GM18873 (cell line): Measurements from ENCODE around the gene PCDHGA3.
A peak's percentile ranks its signal among the peaks of the same experiment; 100 is the strongest.
"Not testable (repeated sequence)": the region's sequence is repeated elsewhere in the genome, so short reads cannot be mapped to it uniquely, and the experiment has no call there.

Experiments used
- ATAC-seq: cut with Tn5 transposase; IDR thresholded peaks from one replicate; pipeline ENCODE4 v1.9.1; 2021; ENCODE audit warnings: mild to moderate bottlenecking, moderate library complexity, moderate number of reproducible peaks; ENCODE audit not compliant: unreplicated experiment, low FRiP score

Gene PCDHGA3

GRCh38 chr5:141345327-141345726, 1.7 kb downstream of the PCDHGA3 start:
- ATAC-seq = no peak

GRCh38 chr5:141346017-141346416, 2.4 kb downstream of the PCDHGA3 start:
- not testable (repeated sequence) for ATAC-seq

GRCh38 chr5:141349917-141350619, 6.4 kb downstream of the PCDHGA3 start, which contains the start of gene PCDHGB1:
TSS of gene PCDHGB1 (plus strand) at chr5:141350099. CDS start at chr5:141350261, 162 bp downstream.
- ATAC-seq = no peak

- ATAC-seq = no peak
Measured at GRCh38 chr5:141351591-141351990, 8.0 kb downstream of the PCDHGA3 start.

GRCh38 chr5:141354900-141355469, 11.4 kb downstream of the PCDHGA3 start, which contains the start of gene PCDHGA4:
TSS of gene PCDHGA4 (plus strand) at chr5:141355021. CDS start at chr5:141355108, 87 bp downstream.
- no peak for ATAC-seq

- ATAC-seq = no peak
Measured at GRCh38 chr5:141355641-141356040, 12.0 kb downstream of the PCDHGA3 start.

- ATAC-seq = no peak
Measured at GRCh38 chr5:141356133-141356532, 12.5 kb downstream of the PCDHGA3 start.

GRCh38 chr5:141356950-141357349, 13.3 kb downstream of the PCDHGA3 start:
- no peak for ATAC-seq

GRCh38 chr5:141359790-141360426, 16.3 kb downstream of the PCDHGA3 start, which contains the start of gene PCDHGB2:
TSS of gene PCDHGB2 (plus strand) at chr5:141359994. CDS start at chr5:141360136, 142 bp downstream.
- ATAC-seq = peak; percentile 84

- no peak for ATAC-seq
Measured at GRCh38 chr5:141360685-141361084, 17.1 kb downstream of the PCDHGA3 start.

GRCh38 chr5:141362719-141363118, 19.1 kb downstream of the PCDHGA3 start:
- ATAC-seq = no peak

- ATAC-seq = no peak
Measured at GRCh38 chr5:141363952-141364660, 20.5 kb downstream of the PCDHGA3 start, which contains the start of gene PCDHGA5. TSS of gene PCDHGA5 (plus strand) at chr5:141364162. CDS start at chr5:141364331, 169 bp downstream.

- no peak for ATAC-seq
Measured at GRCh38 chr5:141366016-141366896, 22.6 kb downstream of the PCDHGA3 start.

- no peak for ATAC-seq
Measured at GRCh38 chr5:141369994-141370848, 26.6 kb downstream of the PCDHGA3 start, which contains the start of gene PCDHGB3. TSS of gene PCDHGB3 (plus strand) at chr5:141370242. CDS start at chr5:141370395, 153 bp downstream.

- no peak for ATAC-seq
Measured at GRCh38 chr5:141371572-141372475, 28.2 kb downstream of the PCDHGA3 start.

- no peak for ATAC-seq
Measured at GRCh38 chr5:141373673-141374317, 30.2 kb downstream of the PCDHGA3 start, which contains the start of gene PCDHGA6. TSS of gene PCDHGA6 (plus strand) at chr5:141373891. CDS start at chr5:141374084, 193 bp downstream.

GRCh38 chr5:141374627-141375026, 31.0 kb downstream of the PCDHGA3 start:
- no peak for ATAC-seq
